Measurements from ENCODE around the gene TAGLN3.

GRCh38 chr3:111972891-111973290, 25.8 kb upstream of the TAGLN3 start:
- TF ChIP-seq, protein P1, sequence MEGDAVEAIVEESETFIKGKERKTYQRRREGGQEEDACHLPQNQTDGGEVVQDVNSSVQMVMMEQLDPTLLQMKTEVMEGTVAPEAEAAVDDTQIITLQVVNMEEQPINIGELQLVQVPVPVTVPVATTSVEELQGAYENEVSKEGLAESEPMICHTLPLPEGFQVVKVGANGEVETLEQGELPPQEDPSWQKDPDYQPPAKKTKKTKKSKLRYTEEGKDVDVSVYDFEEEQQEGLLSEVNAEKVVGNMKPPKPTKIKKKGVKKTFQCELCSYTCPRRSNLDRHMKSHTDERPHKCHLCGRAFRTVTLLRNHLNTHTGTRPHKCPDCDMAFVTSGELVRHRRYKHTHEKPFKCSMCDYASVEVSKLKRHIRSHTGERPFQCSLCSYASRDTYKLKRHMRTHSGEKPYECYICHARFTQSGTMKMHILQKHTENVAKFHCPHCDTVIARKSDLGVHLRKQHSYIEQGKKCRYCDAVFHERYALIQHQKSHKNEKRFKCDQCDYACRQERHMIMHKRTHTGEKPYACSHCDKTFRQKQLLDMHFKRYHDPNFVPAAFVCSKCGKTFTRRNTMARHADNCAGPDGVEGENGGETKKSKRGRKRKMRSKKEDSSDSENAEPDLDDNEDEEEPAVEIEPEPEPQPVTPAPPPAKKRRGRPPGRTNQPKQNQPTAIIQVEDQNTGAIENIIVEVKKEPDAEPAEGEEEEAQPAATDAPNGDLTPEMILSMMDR (IDR thresholded peaks at IDR 0.05; ENCODE audit: low read depth, low read length, missing input control): no peak
- TF ChIP-seq RAD21 (IDR thresholded peaks at IDR 0.05): no peak
- TF ChIP-seq, protein P2, sequence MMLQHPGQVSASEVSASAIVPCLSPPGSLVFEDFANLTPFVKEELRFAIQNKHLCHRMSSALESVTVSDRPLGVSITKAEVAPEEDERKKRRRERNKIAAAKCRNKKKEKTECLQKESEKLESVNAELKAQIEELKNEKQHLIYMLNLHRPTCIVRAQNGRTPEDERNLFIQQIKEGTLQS (IDR thresholded peaks at IDR 0.05): no peak
- TF ChIP-seq, protein P3, sequence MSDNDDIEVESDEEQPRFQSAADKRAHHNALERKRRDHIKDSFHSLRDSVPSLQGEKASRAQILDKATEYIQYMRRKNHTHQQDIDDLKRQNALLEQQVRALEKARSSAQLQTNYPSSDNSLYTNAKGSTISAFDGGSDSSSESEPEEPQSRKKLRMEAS (IDR thresholded peaks at IDR 0.05): no peak
- no peak for TF ChIP-seq YY1 (IDR thresholded peaks at IDR 0.05)
- TF ChIP-seq, protein P4, sequence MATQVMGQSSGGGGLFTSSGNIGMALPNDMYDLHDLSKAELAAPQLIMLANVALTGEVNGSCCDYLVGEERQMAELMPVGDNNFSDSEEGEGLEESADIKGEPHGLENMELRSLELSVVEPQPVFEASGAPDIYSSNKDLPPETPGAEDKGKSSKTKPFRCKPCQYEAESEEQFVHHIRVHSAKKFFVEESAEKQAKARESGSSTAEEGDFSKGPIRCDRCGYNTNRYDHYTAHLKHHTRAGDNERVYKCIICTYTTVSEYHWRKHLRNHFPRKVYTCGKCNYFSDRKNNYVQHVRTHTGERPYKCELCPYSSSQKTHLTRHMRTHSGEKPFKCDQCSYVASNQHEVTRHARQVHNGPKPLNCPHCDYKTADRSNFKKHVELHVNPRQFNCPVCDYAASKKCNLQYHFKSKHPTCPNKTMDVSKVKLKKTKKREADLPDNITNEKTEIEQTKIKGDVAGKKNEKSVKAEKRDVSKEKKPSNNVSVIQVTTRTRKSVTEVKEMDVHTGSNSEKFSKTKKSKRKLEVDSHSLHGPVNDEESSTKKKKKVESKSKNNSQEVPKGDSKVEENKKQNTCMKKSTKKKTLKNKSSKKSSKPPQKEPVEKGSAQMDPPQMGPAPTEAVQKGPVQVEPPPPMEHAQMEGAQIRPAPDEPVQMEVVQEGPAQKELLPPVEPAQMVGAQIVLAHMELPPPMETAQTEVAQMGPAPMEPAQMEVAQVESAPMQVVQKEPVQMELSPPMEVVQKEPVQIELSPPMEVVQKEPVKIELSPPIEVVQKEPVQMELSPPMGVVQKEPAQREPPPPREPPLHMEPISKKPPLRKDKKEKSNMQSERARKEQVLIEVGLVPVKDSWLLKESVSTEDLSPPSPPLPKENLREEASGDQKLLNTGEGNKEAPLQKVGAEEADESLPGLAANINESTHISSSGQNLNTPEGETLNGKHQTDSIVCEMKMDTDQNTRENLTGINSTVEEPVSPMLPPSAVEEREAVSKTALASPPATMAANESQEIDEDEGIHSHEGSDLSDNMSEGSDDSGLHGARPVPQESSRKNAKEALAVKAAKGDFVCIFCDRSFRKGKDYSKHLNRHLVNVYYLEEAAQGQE (IDR thresholded peaks at IDR 0.05): no peak
- TF ChIP-seq RXRA (IDR thresholded peaks at IDR 0.05): no peak
- no peak for TF ChIP-seq FOXA1 (IDR thresholded peaks at IDR 0.05)
- TF ChIP-seq GABPA (IDR thresholded peaks at IDR 0.05 in 1 of 2, conservative IDR thresholded peaks at IDR 0.05 in 1 of 2): no peak
- no peak for TF ChIP-seq EGR1 (IDR thresholded peaks at IDR 0.05; ENCODE audit: low read depth in 2 of 2)
- no peak for TF ChIP-seq TAF1 (conservative IDR thresholded peaks at IDR 0.05)
- no peak for TF ChIP-seq JUND (IDR thresholded peaks at IDR 0.05)
- TF ChIP-seq, protein P5, sequence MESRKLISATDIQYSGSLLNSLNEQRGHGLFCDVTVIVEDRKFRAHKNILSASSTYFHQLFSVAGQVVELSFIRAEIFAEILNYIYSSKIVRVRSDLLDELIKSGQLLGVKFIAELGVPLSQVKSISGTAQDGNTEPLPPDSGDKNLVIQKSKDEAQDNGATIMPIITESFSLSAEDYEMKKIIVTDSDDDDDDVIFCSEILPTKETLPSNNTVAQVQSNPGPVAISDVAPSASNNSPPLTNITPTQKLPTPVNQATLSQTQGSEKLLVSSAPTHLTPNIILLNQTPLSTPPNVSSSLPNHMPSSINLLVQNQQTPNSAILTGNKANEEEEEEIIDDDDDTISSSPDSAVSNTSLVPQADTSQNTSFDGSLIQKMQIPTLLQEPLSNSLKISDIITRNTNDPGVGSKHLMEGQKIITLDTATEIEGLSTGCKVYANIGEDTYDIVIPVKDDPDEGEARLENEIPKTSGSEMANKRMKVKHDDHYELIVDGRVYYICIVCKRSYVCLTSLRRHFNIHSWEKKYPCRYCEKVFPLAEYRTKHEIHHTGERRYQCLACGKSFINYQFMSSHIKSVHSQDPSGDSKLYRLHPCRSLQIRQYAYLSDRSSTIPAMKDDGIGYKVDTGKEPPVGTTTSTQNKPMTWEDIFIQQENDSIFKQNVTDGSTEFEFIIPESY (IDR thresholded peaks at IDR 0.05): no peak
- TF ChIP-seq FOXA2 (IDR thresholded peaks at IDR 0.05): no peak
